ENCODE measurements around the gene INPP5D.

GRCh38 chr2:233236820-233237589 lies 176.9 kb downstream of the INPP5D start:
- TF ChIP-seq POLR2A (IDR thresholded peaks at IDR 0.05; ENCODE audit: low read depth, low read length) = no peak
- no peak for TF ChIP-seq TAF1 (IDR thresholded peaks at IDR 0.05; ENCODE audit: borderline replicate concordance, low read depth, low read length)
